HEK293 (cell line): ENCODE data around the gene GADD45GIP1.
"Not testable (repeated sequence)": the region's sequence is repeated elsewhere in the genome, so short reads cannot be mapped to it uniquely, and the experiment has no call there.

Experiments used
- CTCF ChIA-PET: fragments of 350-600 bp; formaldehyde crosslinking; extraction: SDS; loops from one replicate; lab custom pipeline; 2021; ENCODE audit warnings: antibody characterized with exemption; lab: Yijun Ruan, JAX
- POLR2A ChIA-PET: fragments of 300-600 bp; formaldehyde crosslinking; extraction: SDS; loops from one replicate; lab custom pipeline; 2020; ENCODE audit warnings: antibody characterized with exemption, inconsistent platforms; lab: Yijun Ruan, JAX
- H3K27ac ChIP-seq: fragments of 200-500 bp; sonication (Bioruptor generic); 2 replicates; pipeline ENCODE4 v1.5.1; 2014; ENCODE audit warnings: low read depth, low read length, control low read depth, inconsistent platforms; ENCODE audit errors: extremely low read depth
- H3K36me3 ChIP-seq, 2 experiments: fragments of 200-500 bp in 1 of 2; sonication (Bioruptor generic) in 1 of 2; 1 replicate in 1 of 2; 2 replicates in 1 of 2; pipeline ENCODE4 v1.5.1; 2014 to 2017; ENCODE audit warnings: inconsistent platforms in 2 of 2, low read length in 2 of 2; ENCODE audit not compliant: control insufficient read depth in 2 of 2, insufficient read depth in 1 of 2
- H3K4me1 ChIP-seq: fragments of 200-500 bp; sonication (Bioruptor generic); 2 replicates; pipeline ENCODE4 v1.5.1; 2014; ENCODE audit warnings: mild to moderate bottlenecking, low read length, inconsistent platforms; ENCODE audit not compliant: control insufficient read depth, insufficient read depth
- H3K4me3 ChIP-seq: 2 replicates; pipeline ENCODE4 v1.5.1; 2011; ENCODE audit warnings: low read depth, mild to moderate bottlenecking, control low read depth, low read length, moderate library complexity
- H3K9me3 ChIP-seq: fragments of 200-500 bp; sonication (Bioruptor generic); 2 replicates; pipeline ENCODE4 v1.5.1; 2014; ENCODE audit warnings: low read depth, low read length, inconsistent platforms; ENCODE audit not compliant: control insufficient read depth, insufficient read depth
- KLF1 ChIP-seq: fragments of 450-650 bp; formaldehyde crosslinking; IDR thresholded peaks from 2 replicates; pipeline ENCODE4 v1.5.1; 2016; ENCODE audit warnings: missing biosample characterization, missing genetic modification characterization
- PRDM1 ChIP-seq: fragments of 450-650 bp; formaldehyde crosslinking; IDR thresholded peaks from 2 replicates; pipeline ENCODE4; 2016; ENCODE audit warnings: missing biosample characterization, missing genetic modification characterization
- SCRT1 ChIP-seq: fragments of 450-650 bp; formaldehyde crosslinking; IDR thresholded peaks from 2 replicates; pipeline ENCODE4 v1.5.1; 2016; ENCODE audit warnings: missing biosample characterization, missing genetic modification characterization, borderline replicate concordance
- ZNF121 ChIP-seq: fragments of 450-650 bp; formaldehyde crosslinking; IDR thresholded peaks from 2 replicates; pipeline ENCODE4 v1.5.1; 2016; ENCODE audit warnings: missing biosample characterization, missing genetic modification characterization
- ZNF202 ChIP-seq: fragments of 450-650 bp; formaldehyde crosslinking; IDR thresholded peaks from 2 replicates; pipeline ENCODE4 v1.5.1; 2016; ENCODE audit warnings: missing biosample characterization, missing genetic modification characterization, borderline replicate concordance
- ZNF366 ChIP-seq: fragments of 450-650 bp; formaldehyde crosslinking; conservative IDR thresholded peaks from 2 replicates; pipeline ENCODE4 v1.5.1; 2016; ENCODE audit warnings: missing biosample characterization, missing genetic modification characterization
- ZNF404 ChIP-seq: fragments of 450-650 bp; formaldehyde crosslinking; IDR thresholded peaks from 2 replicates; pipeline ENCODE4 v1.5.1; 2017; ENCODE audit warnings: missing biosample characterization, missing genetic modification characterization
- ZNF558 ChIP-seq: fragments of 450-650 bp; formaldehyde crosslinking; IDR thresholded peaks from 2 replicates; pipeline ENCODE4 v1.5.1; 2016; ENCODE audit warnings: missing biosample characterization, missing genetic modification characterization
- ZNF596 ChIP-seq: fragments of 450-650 bp; IDR thresholded peaks from 2 replicates; pipeline ENCODE4 v1.5.0; 2018; ENCODE audit warnings: missing biosample characterization, mild to moderate bottlenecking, missing genetic modification characterization, moderate library complexity
- ZNF707 ChIP-seq: fragments of 450-650 bp; formaldehyde crosslinking; IDR thresholded peaks from 2 replicates; pipeline ENCODE4 v1.5.1; 2016; ENCODE audit warnings: missing biosample characterization, missing genetic modification characterization
- TF ChIP-seq, protein P1 (sequence below): fragments of 450-650 bp; formaldehyde crosslinking; IDR thresholded peaks from 2 replicates; pipeline ENCODE4 v1.5.1; 2016; ENCODE audit warnings: missing biosample characterization, missing genetic modification characterization
- TF ChIP-seq, protein P2 (sequence below): fragments of 450-650 bp; formaldehyde crosslinking; IDR thresholded peaks from 2 replicates; pipeline ENCODE4 v1.5.1; 2016; ENCODE audit warnings: missing biosample characterization, missing genetic modification characterization
- TF ChIP-seq, protein P3 (sequence below): sonication (generic); formaldehyde crosslinking; IDR thresholded peaks from 2 replicates; pipeline ENCODE4 v1.8.1; 2022; ENCODE audit warnings: mild to moderate bottlenecking, moderate library complexity, missing genetic modification reagents
- TF ChIP-seq, protein P4 (sequence below): fragments of 450-650 bp; formaldehyde crosslinking; IDR thresholded peaks from 2 replicates; pipeline ENCODE4 v1.5.1; 2016; ENCODE audit warnings: missing biosample characterization, missing genetic modification characterization

Gene GADD45GIP1

DNA sequence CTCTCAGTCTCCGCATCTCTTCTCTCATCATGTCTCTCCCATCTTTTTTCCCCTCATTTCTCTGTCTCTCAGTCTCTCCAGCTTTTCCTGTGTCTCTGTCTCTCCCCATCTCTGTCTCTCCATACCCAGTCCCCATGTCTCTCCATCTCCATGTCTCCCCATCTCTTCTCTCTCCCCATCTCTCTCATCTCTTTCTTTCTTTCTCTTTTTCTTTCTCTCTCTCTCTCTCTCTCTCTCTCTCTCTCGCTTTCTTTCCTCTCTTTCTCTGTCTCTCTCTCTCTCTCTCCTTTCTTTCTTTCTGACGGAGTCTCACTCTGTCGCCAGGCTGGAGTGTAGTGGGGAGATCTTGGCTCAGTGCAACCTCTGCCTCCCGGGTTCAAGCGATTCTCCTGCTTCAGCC lies 25.6 kb upstream of the GADD45GIP1 start:
- H3K4me1 ChIP-seq = no peaks in the 10 kb centered on the region
- H3K4me3 ChIP-seq = no peak overlapping the region
- TF ChIP-seq ZNF596 (tag by site-specific recombination) (peak; percentile 99), ZNF707 (tag by site-specific recombination) (0 out of 2 replicates have a peak, but pooled peaks have one; percentile 12), PRDM1 (tag by site-specific recombination) (peak; percentile 81), ZNF202 (tag by site-specific recombination) (0 out of 2 replicates have a peak, but pooled peaks have one; percentile 7), ZNF366 (tag by site-specific recombination) (peak; percentile 83), ZNF558 (tag by site-specific recombination) (no peak)
- TF ChIP-seq, protein P1, sequence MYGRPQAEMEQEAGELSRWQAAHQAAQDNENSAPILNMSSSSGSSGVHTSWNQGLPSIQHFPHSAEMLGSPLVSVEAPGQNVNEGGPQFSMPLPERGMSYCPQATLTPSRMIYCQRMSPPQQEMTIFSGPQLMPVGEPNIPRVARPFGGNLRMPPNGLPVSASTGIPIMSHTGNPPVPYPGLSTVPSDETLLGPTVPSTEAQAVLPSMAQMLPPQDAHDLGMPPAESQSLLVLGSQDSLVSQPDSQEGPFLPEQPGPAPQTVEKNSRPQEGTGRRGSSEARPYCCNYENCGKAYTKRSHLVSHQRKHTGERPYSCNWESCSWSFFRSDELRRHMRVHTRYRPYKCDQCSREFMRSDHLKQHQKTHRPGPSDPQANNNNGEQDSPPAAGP (tag by site-specific recombination) = no peak
- no peaks in the 10 kb centered on the region for H3K36me3 ChIP-seq
- no peaks in the 10 kb centered on the region for H3K9me3 ChIP-seq
- no peak overlapping the region for H3K27ac ChIP-seq
- ChIA-PET POLR2A (interaction anchor here (0.7 kb wide), 1 partner anchor 181 kb away, joined by 3 read pairs; no protein-coding TSS in a partner anchor), CTCF (interaction anchor here (0.6 to 13.3 kb wide), 7 partner anchors 17 to 110 kb away, joined by 3 to 274 read pairs (median 6); no protein-coding TSS in a partner anchor)

DNA sequence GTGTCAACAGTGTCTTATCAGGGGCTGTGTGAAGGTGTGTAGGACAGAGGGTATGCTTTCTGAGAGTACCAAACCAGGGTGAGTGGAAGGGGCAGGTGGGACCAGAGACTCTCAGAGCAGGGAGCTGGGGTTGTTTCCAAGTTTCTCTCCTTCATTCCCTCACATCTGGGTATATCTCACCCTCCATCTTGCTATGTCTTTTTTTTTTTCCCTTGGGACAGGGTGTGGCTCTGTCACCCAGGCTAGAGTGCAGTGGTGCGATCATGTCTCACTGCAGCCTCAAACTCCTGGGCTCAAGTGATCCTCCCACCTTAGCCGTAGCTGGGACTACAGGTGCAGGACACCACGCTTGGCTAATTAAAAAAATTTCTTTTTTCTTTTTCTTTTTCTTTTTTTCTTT lies 23.0 kb upstream of the GADD45GIP1 start:
- ChIA-PET CTCF (interaction anchor here (1.0 to 13.3 kb wide), 8 partner anchors 14 to 113 kb away, joined by 3 to 274 read pairs (median 5); no protein-coding TSS in a partner anchor), POLR2A (interaction anchor here (0.6 to 0.7 kb wide), 2 partner anchors 54 to 114 kb away, joined by 3 read pairs; no protein-coding TSS in a partner anchor)

DNA sequence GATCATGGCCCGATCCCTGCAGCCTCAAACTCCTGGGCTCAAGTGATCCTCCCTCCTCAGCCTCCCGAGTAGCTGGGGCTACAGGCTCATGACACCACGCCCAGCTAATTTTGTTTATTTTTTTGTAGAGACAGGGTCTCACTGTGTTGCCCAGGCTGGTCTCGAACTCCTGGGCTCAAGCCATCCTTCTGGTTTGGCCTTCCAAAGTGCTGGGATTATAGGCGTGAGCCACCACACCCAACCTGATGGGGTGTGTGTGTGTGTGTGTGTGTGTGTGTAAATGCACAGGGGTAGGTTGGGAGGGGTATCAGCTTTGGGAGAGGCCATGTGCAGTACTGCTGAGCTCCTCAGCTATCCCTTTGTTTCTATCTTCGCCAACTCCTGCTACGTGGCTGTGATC lies 19.1 kb upstream of the GADD45GIP1 start:
- CTCF ChIA-PET = interaction anchor here (0.7 to 13.3 kb wide), 10 partner anchors 11 to 885 kb away, joined by 3 to 274 read pairs (median 8); no protein-coding TSS in a partner anchor

More for the DNA sequence above, 23.0 kb upstream of the GADD45GIP1 start:
- Histone ChIP-seq H3K36me3 (no peaks in the 10 kb centered on the region), H3K4me1 (no peaks in the 10 kb centered on the region), H3K9me3 (no peaks in the 10 kb centered on the region), H3K4me3 (no peak overlapping the region), H3K27ac (no peak overlapping the region)
- TF ChIP-seq, protein P2, sequence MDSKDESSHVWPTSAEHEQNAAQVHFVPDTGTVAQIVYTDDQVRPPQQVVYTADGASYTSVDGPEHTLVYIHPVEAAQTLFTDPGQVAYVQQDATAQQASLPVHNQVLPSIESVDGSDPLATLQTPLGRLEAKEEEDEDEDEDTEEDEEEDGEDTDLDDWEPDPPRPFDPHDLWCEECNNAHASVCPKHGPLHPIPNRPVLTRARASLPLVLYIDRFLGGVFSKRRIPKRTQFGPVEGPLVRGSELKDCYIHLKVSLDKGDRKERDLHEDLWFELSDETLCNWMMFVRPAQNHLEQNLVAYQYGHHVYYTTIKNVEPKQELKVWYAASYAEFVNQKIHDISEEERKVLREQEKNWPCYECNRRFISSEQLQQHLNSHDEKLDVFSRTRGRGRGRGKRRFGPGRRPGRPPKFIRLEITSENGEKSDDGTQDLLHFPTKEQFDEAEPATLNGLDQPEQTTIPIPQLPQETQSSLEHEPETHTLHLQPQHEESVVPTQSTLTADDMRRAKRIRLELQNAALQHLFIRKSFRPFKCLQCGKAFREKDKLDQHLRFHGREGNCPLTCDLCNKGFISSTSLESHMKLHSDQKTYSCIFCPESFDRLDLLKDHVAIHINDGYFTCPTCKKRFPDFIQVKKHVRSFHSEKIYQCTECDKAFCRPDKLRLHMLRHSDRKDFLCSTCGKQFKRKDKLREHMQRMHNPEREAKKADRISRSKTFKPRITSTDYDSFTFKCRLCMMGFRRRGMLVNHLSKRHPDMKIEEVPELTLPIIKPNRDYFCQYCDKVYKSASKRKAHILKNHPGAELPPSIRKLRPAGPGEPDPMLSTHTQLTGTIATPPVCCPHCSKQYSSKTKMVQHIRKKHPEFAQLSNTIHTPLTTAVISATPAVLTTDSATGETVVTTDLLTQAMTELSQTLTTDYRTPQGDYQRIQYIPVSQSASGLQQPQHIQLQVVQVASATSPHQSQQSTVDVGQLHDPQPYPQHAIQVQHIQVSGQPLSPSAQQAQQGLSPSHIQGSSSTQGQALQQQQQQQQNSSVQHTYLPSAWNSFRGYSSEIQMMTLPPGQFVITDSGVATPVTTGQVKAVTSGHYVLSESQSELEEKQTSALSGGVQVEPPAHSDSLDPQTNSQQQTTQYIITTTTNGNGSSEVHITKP (tag by site-specific recombination) = 0 out of 2 replicates have a peak, but pooled peaks have one; percentile 13
- no peak for TF ChIP-seq ZNF404 (tag by site-specific recombination)

DNA sequence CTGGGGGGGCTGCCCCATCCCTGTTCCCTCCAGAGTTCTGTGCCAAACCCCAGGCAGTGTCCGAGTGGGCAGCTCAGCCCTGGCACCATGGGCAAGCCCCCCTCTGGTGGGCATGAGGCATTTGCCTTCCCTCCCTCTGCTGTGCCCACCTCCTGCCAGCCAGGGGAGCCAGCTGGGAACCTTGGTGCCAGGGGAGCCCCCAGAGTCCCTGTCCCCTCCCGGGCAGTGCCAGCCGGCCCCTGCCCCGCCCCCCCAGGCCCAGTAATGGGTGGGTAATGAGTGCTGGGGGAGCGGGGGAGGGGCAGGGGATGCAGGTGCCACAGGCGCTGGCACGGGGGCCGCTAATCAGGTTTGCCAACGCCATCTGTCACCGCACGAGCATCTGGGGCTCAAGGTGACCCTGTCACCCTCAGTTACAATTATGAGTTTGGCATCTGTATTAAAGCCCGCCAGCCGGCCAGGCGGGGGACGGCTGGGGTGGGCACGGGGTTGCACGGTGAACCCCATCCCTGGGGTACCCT lies 18.3 kb upstream of the GADD45GIP1 start:
- no peak overlapping the region for H3K4me3 ChIP-seq
- ChIA-PET CTCF (interaction anchor here (1.6 to 13.3 kb wide), 5 partner anchors 10 to 118 kb away, joined by 9 to 274 read pairs (median 71); no protein-coding TSS in a partner anchor), POLR2A (interaction anchor here (0.6 to 1.1 kb wide), 3 partner anchors 10 to 177 kb away, joined by 3 to 4 read pairs (median 3); no protein-coding TSS in a partner anchor)
- H3K9me3 ChIP-seq = no peaks in the 10 kb centered on the region
- no peak for TF ChIP-seq SCRT1
- TF ChIP-seq, protein P3, sequence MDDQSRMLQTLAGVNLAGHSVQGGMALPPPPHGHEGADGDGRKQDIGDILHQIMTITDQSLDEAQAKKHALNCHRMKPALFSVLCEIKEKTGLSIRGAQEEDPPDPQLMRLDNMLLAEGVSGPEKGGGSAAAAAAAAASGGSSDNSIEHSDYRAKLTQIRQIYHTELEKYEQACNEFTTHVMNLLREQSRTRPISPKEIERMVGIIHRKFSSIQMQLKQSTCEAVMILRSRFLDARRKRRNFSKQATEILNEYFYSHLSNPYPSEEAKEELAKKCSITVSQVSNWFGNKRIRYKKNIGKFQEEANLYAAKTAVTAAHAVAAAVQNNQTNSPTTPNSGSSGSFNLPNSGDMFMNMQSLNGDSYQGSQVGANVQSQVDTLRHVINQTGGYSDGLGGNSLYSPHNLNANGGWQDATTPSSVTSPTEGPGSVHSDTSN (CRISPR knock-in tag) = no peak
- TF ChIP-seq, protein P4, sequence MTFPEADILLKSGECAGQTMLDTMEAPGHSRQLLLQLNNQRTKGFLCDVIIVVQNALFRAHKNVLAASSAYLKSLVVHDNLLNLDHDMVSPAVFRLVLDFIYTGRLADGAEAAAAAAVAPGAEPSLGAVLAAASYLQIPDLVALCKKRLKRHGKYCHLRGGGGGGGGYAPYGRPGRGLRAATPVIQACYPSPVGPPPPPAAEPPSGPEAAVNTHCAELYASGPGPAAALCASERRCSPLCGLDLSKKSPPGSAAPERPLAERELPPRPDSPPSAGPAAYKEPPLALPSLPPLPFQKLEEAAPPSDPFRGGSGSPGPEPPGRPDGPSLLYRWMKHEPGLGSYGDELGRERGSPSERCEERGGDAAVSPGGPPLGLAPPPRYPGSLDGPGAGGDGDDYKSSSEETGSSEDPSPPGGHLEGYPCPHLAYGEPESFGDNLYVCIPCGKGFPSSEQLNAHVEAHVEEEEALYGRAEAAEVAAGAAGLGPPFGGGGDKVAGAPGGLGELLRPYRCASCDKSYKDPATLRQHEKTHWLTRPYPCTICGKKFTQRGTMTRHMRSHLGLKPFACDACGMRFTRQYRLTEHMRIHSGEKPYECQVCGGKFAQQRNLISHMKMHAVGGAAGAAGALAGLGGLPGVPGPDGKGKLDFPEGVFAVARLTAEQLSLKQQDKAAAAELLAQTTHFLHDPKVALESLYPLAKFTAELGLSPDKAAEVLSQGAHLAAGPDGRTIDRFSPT = peak; percentile 52; the same call in 1 of the 2 replicates
- no peaks in the 10 kb centered on the region for H3K36me3 ChIP-seq
- H3K4me1 ChIP-seq = no peaks in the 10 kb centered on the region
- no peak overlapping the region for H3K27ac ChIP-seq

More for the DNA sequence above, 19.1 kb upstream of the GADD45GIP1 start:
- H3K9me3 ChIP-seq, H3K4me1 ChIP-seq, POLR2A ChIA-PET, H3K27ac ChIP-seq, H3K4me3 ChIP-seq, H3K36me3 ChIP-seq: not testable (repeated sequence)
- TF ChIP-seq ZNF121 (tag by site-specific recombination) = peak; percentile 94
- TF ChIP-seq KLF1 (tag by site-specific recombination) = peak; percentile 94
